ACC112 (cell line): ENCODE data around the gene PRKN.

Experiments used
- H2AFZ ChIP-seq: fragments of 200-600 bp; sonication (generic); one replicate; pipeline ENCODE4 v1.6.0; 2017; ENCODE audit warnings: antibody characterized with exemption, low read length; ENCODE audit not compliant: unreplicated experiment
- H3K27ac ChIP-seq: fragments of 200-600 bp; sonication (generic); 2 replicates; pipeline ENCODE4 v1.5.1; 2014; ENCODE audit warnings: low read depth, mild to moderate bottlenecking, antibody characterized with exemption, low read length, moderate library complexity
- H3K27me3 ChIP-seq: fragments of 200-600 bp; sonication (generic); 2 replicates; pipeline ENCODE4 v1.6.1; 2014; ENCODE audit warnings: mild to moderate bottlenecking, antibody characterized with exemption, low read length, moderate library complexity, mixed read lengths; ENCODE audit not compliant: insufficient read depth
- H3K36me3 ChIP-seq: fragments of 200-600 bp; sonication (generic); 2 replicates; pipeline ENCODE4 v1.6.1; 2016; ENCODE audit warnings: mild to moderate bottlenecking, antibody characterized with exemption, low read length, moderate library complexity, mixed read lengths; ENCODE audit not compliant: insufficient read depth
- H3K4me1 ChIP-seq: fragments of 200-600 bp; sonication (generic); one replicate; pipeline ENCODE4 v1.6.1; 2016; ENCODE audit warnings: low read length, mixed read lengths; ENCODE audit not compliant: insufficient read depth, unreplicated experiment, control insufficient read depth
- H3K4me3 ChIP-seq: fragments of 200-600 bp; sonication (generic); 2 replicates; pipeline ENCODE4 v1.5.1; 2014; ENCODE audit warnings: mild to moderate bottlenecking, low read depth, low read length
- H3K79me2 ChIP-seq: fragments of 200-600 bp; sonication (generic); one replicate; pipeline ENCODE4 v1.6.0; 2016; ENCODE audit warnings: low read length; ENCODE audit not compliant: control insufficient read depth, unreplicated experiment, insufficient read depth

Gene PRKN

DNA sequence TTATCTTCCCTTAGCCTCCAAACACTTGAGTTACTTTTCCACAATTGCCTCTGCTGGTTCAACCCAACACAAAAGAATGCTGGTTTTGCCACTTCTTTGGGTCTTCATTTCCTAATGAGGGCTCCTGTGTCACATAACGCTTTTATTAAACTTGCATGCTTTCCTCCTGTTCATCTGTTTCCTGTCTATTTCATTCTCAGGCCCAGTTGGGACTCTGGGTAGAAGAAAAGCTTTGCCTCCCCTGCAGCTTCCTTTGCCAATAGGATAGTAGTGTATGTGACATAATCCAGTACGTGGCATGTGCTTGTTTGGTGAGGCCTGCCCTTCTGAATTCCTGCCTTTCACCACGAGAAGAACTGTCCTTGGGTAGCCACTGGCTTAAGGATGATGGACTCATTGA is 924.4 kb downstream of the PRKN start:
- Histone ChIP-seq H3K27ac (no peak overlapping the region), H3K4me1 (no peaks in the 10 kb centered on the region), H3K4me3 (no peak overlapping the region), H3K27me3 (no peaks in the 10 kb centered on the region), H3K79me2 (no peaks in the 10 kb centered on the region), H3K36me3 (no peaks in the 10 kb centered on the region), H2AFZ (no peak overlapping the region)

DNA sequence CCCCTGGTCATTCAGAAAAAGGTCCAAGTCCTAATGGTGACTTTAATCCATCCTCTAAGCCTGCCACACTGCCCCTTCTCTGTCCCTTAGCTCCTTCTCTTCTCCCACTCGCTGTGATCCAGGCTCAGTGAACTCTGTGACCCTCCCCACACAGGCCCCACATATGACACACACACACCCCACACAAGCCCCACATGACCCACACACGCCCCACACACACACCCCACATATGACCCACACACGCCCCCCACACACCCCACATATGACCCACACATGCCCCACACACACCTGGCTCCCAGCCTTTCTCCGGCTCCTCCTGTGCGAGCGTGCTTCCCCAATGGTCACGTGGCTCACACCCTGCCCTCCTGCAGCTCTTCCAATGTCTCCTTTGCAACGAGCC is 925.3 kb downstream of the PRKN start:
- H3K27me3 ChIP-seq, result no peaks in the 10 kb centered on the region
- H3K27ac ChIP-seq, result no peak overlapping the region
- H3K4me1 ChIP-seq, result no peaks in the 10 kb centered on the region
- H3K4me3 ChIP-seq, result no peak overlapping the region
- H3K36me3 ChIP-seq, result no peaks in the 10 kb centered on the region
- no peaks in the 10 kb centered on the region for H3K79me2 ChIP-seq
- H2AFZ ChIP-seq, result no peak overlapping the region

DNA sequence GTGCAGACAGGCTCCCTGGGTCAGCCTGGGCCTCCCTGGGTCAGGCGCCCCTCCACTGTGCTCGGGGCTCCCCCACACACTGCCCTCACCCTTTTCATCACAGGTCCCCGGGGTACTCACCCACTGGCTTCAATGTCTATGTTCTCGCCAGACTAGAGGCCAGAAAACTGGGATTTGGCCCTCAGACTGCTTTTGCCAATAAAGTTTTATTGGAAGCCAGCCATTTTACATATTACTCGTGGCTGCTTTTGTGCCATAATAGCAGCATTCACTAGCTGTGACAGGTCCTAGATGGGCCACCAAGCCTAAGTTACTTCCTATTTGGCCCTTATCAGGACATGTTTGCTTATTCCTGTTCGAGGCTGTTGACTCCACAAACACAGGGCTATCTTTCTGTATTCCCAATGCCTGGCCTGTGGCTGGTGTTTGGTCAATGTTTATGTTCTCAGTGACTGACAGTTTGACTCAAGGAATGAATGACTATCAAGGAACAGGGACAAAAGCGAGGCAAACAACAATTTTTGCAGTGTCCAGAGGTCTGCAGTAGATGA is 928.6 kb downstream of the PRKN start:
- no peaks in the 10 kb centered on the region for H3K4me1 ChIP-seq
- H3K27ac ChIP-seq, result no peak overlapping the region
- H3K27me3 ChIP-seq, result no peaks in the 10 kb centered on the region
- H2AFZ ChIP-seq, result no peak overlapping the region
- H3K4me3 ChIP-seq, result no peak overlapping the region
- H3K36me3 ChIP-seq, result no peaks in the 10 kb centered on the region
- no peaks in the 10 kb centered on the region for H3K79me2 ChIP-seq

DNA sequence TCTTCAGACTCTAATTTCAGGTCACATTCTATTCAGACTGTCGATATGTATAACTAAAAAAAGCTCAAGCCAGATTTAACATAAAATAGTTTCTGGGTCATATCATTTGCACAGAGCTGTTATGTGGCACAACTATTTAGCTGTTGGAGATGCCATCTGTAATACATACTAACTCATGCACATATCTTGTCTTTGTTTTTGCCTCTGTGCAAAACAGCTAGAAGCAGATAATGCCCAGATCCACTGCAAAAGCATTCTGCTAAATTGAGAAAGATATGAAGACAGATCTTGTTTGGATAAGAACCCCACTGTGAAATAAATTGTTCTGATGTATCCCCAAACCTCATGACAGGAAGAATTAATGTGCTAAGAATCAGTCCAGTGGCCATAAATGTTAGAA is 930.9 kb downstream of the PRKN start:
- no peaks in the 10 kb centered on the region for H3K4me1 ChIP-seq
- no peak overlapping the region for H3K4me3 ChIP-seq
- H2AFZ ChIP-seq, result no peak overlapping the region
- H3K36me3 ChIP-seq, result no peaks in the 10 kb centered on the region
- H3K27me3 ChIP-seq, result no peaks in the 10 kb centered on the region
- H3K27ac ChIP-seq, result no peak overlapping the region
- H3K79me2 ChIP-seq, result no peaks in the 10 kb centered on the region

DNA sequence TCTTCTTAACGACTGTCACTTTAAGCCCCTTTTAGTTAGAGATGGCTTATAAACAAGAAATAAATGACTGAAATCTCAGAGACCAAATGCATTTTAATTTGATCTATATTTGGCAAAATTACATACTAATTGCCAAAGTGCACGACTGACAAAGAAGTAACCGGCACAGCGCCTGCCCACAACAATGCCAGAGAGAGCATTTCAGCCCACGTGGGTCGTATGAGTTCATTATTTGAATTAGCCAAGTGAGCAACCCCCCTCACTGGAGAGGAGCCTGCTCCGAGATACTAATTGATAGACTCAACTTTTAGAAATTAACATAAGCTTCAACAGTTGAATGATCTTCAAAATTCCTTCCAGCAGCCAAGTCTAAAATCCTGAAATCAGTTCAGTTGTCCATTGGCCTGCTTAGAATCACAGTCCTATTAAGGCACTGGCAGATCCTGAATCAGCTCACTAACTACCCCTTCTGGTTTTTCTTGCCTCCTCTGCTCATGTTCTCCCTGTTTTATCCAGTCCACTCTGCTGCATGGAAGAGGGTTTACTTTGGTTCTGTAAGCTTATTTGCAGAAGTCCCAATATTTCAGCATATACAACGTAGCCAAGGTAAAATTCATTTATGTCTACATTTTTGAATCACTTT is 934.6 kb downstream of the PRKN start:
- no peaks in the 10 kb centered on the region for H3K79me2 ChIP-seq
- H3K4me1 ChIP-seq, result no peaks in the 10 kb centered on the region
- no peaks in the 10 kb centered on the region for H3K27me3 ChIP-seq
- H3K4me3 ChIP-seq, result no peak overlapping the region
- H3K36me3 ChIP-seq, result no peaks in the 10 kb centered on the region
- H3K27ac ChIP-seq, result no peak overlapping the region
- no peak overlapping the region for H2AFZ ChIP-seq

DNA sequence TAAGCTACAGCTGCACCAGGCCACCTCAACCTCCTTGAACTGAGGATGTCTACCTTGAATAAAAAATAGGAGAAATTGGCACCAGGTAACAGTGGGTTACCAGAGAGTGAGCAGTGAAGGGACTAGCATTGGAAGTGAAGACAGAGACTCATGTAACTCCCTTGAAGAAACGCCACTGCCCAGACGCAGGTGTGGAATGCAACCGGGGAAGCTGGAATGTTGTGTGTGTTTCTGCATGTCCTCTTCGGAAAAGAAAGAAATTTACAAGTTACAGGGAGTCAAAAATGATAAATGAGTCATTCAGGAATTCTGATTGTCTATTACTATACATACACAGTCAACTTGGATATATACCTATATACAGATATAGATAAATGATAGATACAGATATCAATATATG is 939.0 kb downstream of the PRKN start:
- Histone ChIP-seq H3K27ac (no peak overlapping the region), H3K36me3 (no peaks in the 10 kb centered on the region), H3K27me3 (no peaks in the 10 kb centered on the region), H3K4me3 (no peak overlapping the region), H2AFZ (no peak overlapping the region), H3K4me1 (no peaks in the 10 kb centered on the region), H3K79me2 (no peaks in the 10 kb centered on the region)

DNA sequence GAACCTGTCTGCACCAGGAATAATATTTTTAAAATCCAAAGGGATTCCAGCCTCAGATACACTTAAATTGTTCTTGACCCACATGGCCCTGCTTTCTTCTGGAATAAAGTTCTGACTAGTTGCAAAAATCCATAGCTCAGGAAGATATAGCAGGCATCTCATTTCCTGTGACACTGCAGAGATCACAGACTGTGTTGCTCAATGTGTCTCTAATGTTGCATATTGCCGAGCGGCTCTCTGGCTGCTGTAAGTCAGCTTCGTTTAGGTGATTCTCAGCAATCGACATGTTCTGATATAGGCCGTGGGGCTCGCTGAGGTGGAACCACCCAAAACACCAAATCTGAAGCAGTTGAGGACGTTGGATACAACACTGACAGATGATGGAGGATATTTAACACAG is 955.4 kb downstream of the PRKN start:
- Histone ChIP-seq H3K4me1 (no peaks in the 10 kb centered on the region), H3K4me3 (no peak overlapping the region), H3K79me2 (no peaks in the 10 kb centered on the region)

DNA sequence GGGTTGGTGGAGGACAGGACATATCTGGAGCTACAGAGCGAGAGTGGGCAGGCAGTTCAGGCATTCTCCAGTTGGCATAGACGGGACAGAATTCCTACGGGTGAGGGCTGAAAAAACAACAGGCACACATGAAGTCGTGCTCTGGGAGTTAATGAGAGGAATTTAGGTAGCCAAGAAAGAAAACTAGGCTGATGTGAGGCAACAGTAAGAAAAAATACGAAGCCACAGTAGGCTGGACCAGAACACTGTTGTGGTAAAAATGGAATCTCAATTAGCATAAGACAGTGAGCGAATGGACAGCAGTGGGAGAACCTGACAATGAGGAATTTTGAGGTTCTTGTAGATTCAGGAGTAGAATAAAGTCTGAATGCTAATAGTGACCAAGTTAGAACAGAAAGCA is 965.6 kb downstream of the PRKN start:
- H3K27me3 ChIP-seq, result no peaks in the 10 kb centered on the region
- no peaks in the 10 kb centered on the region for H3K4me1 ChIP-seq
- H3K36me3 ChIP-seq, result no peaks in the 10 kb centered on the region
- H3K27ac ChIP-seq, result no peak overlapping the region
- no peaks in the 10 kb centered on the region for H3K79me2 ChIP-seq
- H3K4me3 ChIP-seq, result no peak overlapping the region
- H2AFZ ChIP-seq, result no peak overlapping the region

More for the DNA sequence above, 955.4 kb downstream of the PRKN start:
- Histone ChIP-seq H3K36me3 (no peaks in the 10 kb centered on the region), H3K27me3 (no peaks in the 10 kb centered on the region), H3K27ac (no peak overlapping the region), H2AFZ (no peak overlapping the region)

DNA sequence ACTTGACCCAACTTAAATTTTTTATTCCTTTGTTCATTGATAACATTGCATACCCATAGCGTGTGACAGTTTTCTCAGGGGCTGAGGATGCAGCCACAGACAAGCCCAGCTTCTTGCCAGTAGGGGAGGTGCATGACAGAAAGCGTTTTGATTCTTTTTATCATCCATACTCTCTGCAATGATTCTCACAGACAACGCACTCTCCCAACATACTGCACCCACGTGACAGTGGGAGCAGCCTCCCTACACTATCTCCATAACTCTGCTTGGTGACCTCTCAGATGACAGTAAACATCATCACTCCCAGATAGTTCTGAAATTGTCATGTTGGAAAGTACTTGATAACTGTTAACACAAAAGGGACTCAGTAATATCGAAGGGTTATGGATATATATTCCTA is 972.5 kb downstream of the PRKN start:
- Histone ChIP-seq H3K27ac (no peak overlapping the region), H3K4me1 (peaks cover 9% of the 10 kb centered on the region), H2AFZ (no peak overlapping the region), H3K27me3 (no peaks in the 10 kb centered on the region), H3K4me3 (no peak overlapping the region), H3K36me3 (no peaks in the 10 kb centered on the region), H3K79me2 (no peaks in the 10 kb centered on the region)

DNA sequence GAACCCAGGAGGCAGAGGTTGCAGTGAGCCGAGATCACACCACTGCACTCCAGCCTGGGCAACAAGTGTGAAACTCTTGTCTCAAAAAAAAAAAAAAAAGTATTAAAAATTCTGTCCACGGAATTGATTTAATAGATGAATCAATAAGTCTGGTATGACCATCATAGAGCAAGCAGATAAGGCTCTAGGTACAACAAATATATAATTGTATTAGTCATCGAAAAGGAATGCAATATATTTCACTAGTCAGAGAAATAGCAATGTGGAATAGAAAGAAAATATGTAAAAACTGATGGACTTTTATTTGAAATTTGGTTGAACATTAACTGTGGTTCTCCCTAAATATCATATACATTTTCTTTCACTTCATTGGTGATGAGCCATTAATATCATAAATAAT is 976.9 kb downstream of the PRKN start:
- H3K36me3 ChIP-seq, result no peaks in the 10 kb centered on the region
- H3K4me3 ChIP-seq, result no peak overlapping the region
- no peaks in the 10 kb centered on the region for H3K79me2 ChIP-seq
- H3K27ac ChIP-seq, result no peak overlapping the region; the same call in 1 of the 2 replicates
- no peaks in the 10 kb centered on the region for H3K27me3 ChIP-seq
- H2AFZ ChIP-seq, result no peak overlapping the region
- H3K4me1 ChIP-seq, result peaks cover 10% of the 10 kb centered on the region

DNA sequence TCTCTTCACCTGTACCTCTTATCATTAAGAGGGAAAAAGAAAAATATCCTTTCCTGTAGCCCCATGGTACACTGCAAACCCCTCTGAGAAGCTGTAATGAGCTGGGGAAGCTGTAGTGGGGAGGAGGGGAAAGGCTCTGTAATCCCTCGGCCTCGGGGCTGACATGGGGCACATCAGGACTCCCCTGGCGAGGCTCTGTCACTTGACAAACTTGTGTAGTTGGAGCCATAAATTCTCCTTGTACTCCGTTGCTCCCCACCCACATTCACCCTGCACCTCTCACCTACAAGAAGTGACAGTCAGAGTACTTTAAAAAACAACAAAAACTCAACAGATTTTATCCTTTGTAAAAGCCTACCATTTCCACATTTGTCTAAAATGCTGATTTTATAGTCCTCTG is 978.0 kb downstream of the PRKN start:
- Histone ChIP-seq H2AFZ (no peak overlapping the region), H3K36me3 (no peaks in the 10 kb centered on the region), H3K79me2 (no peaks in the 10 kb centered on the region), H3K27ac (no peak overlapping the region), H3K4me3 (no peak overlapping the region), H3K4me1 (peaks cover 13% of the 10 kb centered on the region), H3K27me3 (no peaks in the 10 kb centered on the region)
